Muscle of leg (tissue), 11 donors: ENCODE data around the gene ASCC2. TPM values are rescaled to one million over a fixed set of nuclear protein-coding genes. Genes with fewer than 3 reads are reported as not detected.

Experiments used
- DNase-seq: peaks from one replicate; pipeline ENCODE4 v3.0.0; 2013
- H3K27ac ChIP-seq: one replicate; pipeline ENCODE4 v1.5.1; 2013; ENCODE audit warnings: mild to moderate bottlenecking, low read length, control low read depth
- H3K27me3 ChIP-seq: one replicate; pipeline ENCODE4 v1.6.1; 2013; ENCODE audit warnings: low read length; ENCODE audit not compliant: control insufficient read depth, insufficient read depth
- H3K36me3 ChIP-seq: one replicate; pipeline ENCODE4 v1.6.1; 2013; ENCODE audit warnings: low read length; ENCODE audit not compliant: control insufficient read depth, insufficient read depth
- H3K4me1 ChIP-seq: one replicate; pipeline ENCODE4 v1.6.1; 2013; ENCODE audit warnings: low read length; ENCODE audit not compliant: control insufficient read depth, insufficient read depth
- H3K4me3 ChIP-seq: one replicate; pipeline ENCODE4 v1.5.1; 2013; ENCODE audit warnings: low read length, control low read depth
- H3K9me3 ChIP-seq: replicated peaks from 2 replicates; pipeline ENCODE4 v1.6.1; 2013; ENCODE audit warnings: low read depth, low read length; ENCODE audit not compliant: control insufficient read depth
- WGBS: methylation state at CpG from one replicate; pipeline ENCODE4 v1.1.5; 2013; ENCODE audit warnings: missing lambda C conversion rate; ENCODE audit not compliant: insufficient coverage; 5-methylcytosine and 5-hydroxymethylcytosine counted together
- polyA plus RNA-seq, 8 donors: library from polyadenylated mRNA; unstranded; fragments of 120-200 nt; gene quantifications; one replicate each; pipeline versions ENCODE4 v1.2.1 to v1.2.3, GENCODE V29; 2013; ENCODE audit warnings: inconsistent platforms in 1 of 8, low replicate concordance in 1 of 8; ENCODE audit not compliant: insufficient read length in 8 of 8, insufficient read depth in 1 of 8
- total RNA-seq: library from RNA; stranded (reverse); fragments of 120-200 nt; gene quantifications from one replicate; pipeline ENCODE4 v1.2.4, GENCODE V29; 2013

Gene ASCC2
- total and polyA plus RNA-seq, 9 donors: 23.1 to 38.1 (median 34.4) TPM

GRCh38 chr22:29813563-29813962, 24.5 kb downstream of the ASCC2 start:
- Histone ChIP-seq H3K36me3 (peaks cover 65% of the 10 kb centered on the region), H3K27ac (no peak overlapping the region)
- 83% methylated on average over 1 of the region's 3 CpGs for WGBS

GRCh38 chr22:29813126-29813525, 24.9 kb downstream of the ASCC2 start:
- Histone ChIP-seq H3K27ac (no peak overlapping the region), H3K4me3 (no peak overlapping the region), H3K9me3 (no peaks in the 10 kb centered on the region), H3K36me3 (peaks cover 66% of the 10 kb centered on the region), H3K4me1 (peaks cover 14% of the 10 kb centered on the region), H3K27me3 (no peaks in the 10 kb centered on the region)
- DNase-seq: no peak
- WGBS: 100% methylated on average over 2 of the region's 8 CpGs

More at GRCh38 chr22:29813563-29813962, 24.5 kb downstream of the ASCC2 start:
- Histone ChIP-seq H3K4me3 (no peak overlapping the region), H3K9me3 (no peaks in the 10 kb centered on the region), H3K27me3 (no peaks in the 10 kb centered on the region), H3K4me1 (peaks cover 14% of the 10 kb centered on the region)
- no peak for DNase-seq

GRCh38 chr22:29811377-29811776, 26.7 kb downstream of the ASCC2 start:
- WGBS: no CpG with 5 or more reads among the region's 2 CpGs
- Histone ChIP-seq H3K27ac (no peak overlapping the region), H3K9me3 (no peaks in the 10 kb centered on the region), H3K27me3 (no peaks in the 10 kb centered on the region), H3K4me3 (no peak overlapping the region), H3K36me3 (peaks cover 71% of the 10 kb centered on the region), H3K4me1 (peaks cover 11% of the 10 kb centered on the region)
- DNase-seq: no peak

GRCh38 chr22:29810216-29810615, 27.9 kb downstream of the ASCC2 start:
- no peak overlapping the region for H3K4me3 ChIP-seq
- H3K27me3 ChIP-seq: no peaks in the 10 kb centered on the region
- peak; percentile 73 for DNase-seq
- H3K27ac ChIP-seq: peak overlapping the region; percentile 3
- WGBS: no CpG with 5 or more reads among the region's 2 CpGs
- no peaks in the 10 kb centered on the region for H3K9me3 ChIP-seq
- H3K36me3 ChIP-seq: peaks cover 73% of the 10 kb centered on the region
- peaks cover 5% of the 10 kb centered on the region for H3K4me1 ChIP-seq

- Histone ChIP-seq H3K36me3 (peaks cover 74% of the 10 kb centered on the region), H3K9me3 (no peaks in the 10 kb centered on the region), H3K27ac (no peak overlapping the region), H3K4me1 (peaks cover 9% of the 10 kb centered on the region), H3K4me3 (no peak overlapping the region), H3K27me3 (no peaks in the 10 kb centered on the region)
- peak; percentile 62 for DNase-seq
- 45% methylated on average over 5 of the region's 6 CpGs for WGBS
These were observed 31.9 kb downstream of the ASCC2 start for GRCh38 chr22:29806196-29806595.

GRCh38 chr22:29804985-29805384, 33.1 kb downstream of the ASCC2 start:
- no CpG with 5 or more reads among the region's 2 CpGs for WGBS
- Histone ChIP-seq H3K9me3 (no peaks in the 10 kb centered on the region), H3K4me3 (no peak overlapping the region), H3K4me1 (peaks cover 9% of the 10 kb centered on the region), H3K27ac (no peak overlapping the region), H3K36me3 (peaks cover 80% of the 10 kb centered on the region), H3K27me3 (no peaks in the 10 kb centered on the region)
- no peak for DNase-seq

- peaks cover 92% of the 10 kb centered on the region for H3K36me3 ChIP-seq
- no peak overlapping the region for H3K4me3 ChIP-seq
- H3K4me1 ChIP-seq: peaks cover 18% of the 10 kb centered on the region
- no peak for DNase-seq
- H3K27me3 ChIP-seq: no peaks in the 10 kb centered on the region
- no CpG with 5 or more reads among the region's 2 CpGs for WGBS
- no peaks in the 10 kb centered on the region for H3K9me3 ChIP-seq
- no peak overlapping the region for H3K27ac ChIP-seq
These were observed 34.9 kb downstream of the ASCC2 start for GRCh38 chr22:29803190-29803589.

- H3K27ac ChIP-seq: no peak overlapping the region
- no peak for DNase-seq
- 100% methylated on average over 2 of the region's 8 CpGs for WGBS
- H3K4me3 ChIP-seq: no peak overlapping the region
- H3K4me1 ChIP-seq: peaks cover 18% of the 10 kb centered on the region
- no peaks in the 10 kb centered on the region for H3K9me3 ChIP-seq
- H3K27me3 ChIP-seq: no peaks in the 10 kb centered on the region
- H3K36me3 ChIP-seq: peaks cover 87% of the 10 kb centered on the region
These were observed 36.3 kb downstream of the ASCC2 start for GRCh38 chr22:29801796-29802195.

- peaks cover 87% of the 10 kb centered on the region for H3K36me3 ChIP-seq
- DNase-seq: no peak
- no peak overlapping the region for H3K27ac ChIP-seq
These were observed 36.9 kb downstream of the ASCC2 start for GRCh38 chr22:29801153-29801552.

GRCh38 chr22:29799217-29799680, 38.8 kb downstream of the ASCC2 start:
- DNase-seq: peak; percentile 83
- H3K36me3 ChIP-seq: peaks cover 76% of the 10 kb centered on the region
- H3K27me3 ChIP-seq: no peaks in the 10 kb centered on the region
- H3K9me3 ChIP-seq: no peaks in the 10 kb centered on the region
- H3K4me3 ChIP-seq: no peak overlapping the region
- peaks cover 10% of the 10 kb centered on the region for H3K4me1 ChIP-seq
- 70% methylated on average over 6 of the region's 8 CpGs for WGBS
- H3K27ac ChIP-seq: no peak overlapping the region

More at GRCh38 chr22:29801153-29801552, 36.9 kb downstream of the ASCC2 start:
- WGBS: 71% methylated on average over 5 of the region's 5 CpGs
- no peak overlapping the region for H3K4me3 ChIP-seq
- H3K9me3 ChIP-seq: no peaks in the 10 kb centered on the region
- H3K27me3 ChIP-seq: no peaks in the 10 kb centered on the region
- peaks cover 13% of the 10 kb centered on the region for H3K4me1 ChIP-seq

GRCh38 chr22:29798801-29799200, 39.3 kb downstream of the ASCC2 start:
- WGBS: 100% methylated on average over 2 of the region's 2 CpGs
- no peaks in the 10 kb centered on the region for H3K27me3 ChIP-seq
- H3K4me1 ChIP-seq: peaks cover 9% of the 10 kb centered on the region
- H3K36me3 ChIP-seq: peaks cover 71% of the 10 kb centered on the region
- H3K27ac ChIP-seq: no peak overlapping the region
- no peaks in the 10 kb centered on the region for H3K9me3 ChIP-seq
- no peak for DNase-seq
- H3K4me3 ChIP-seq: no peak overlapping the region
